NCI-H524 treated with DMSO at 0.1 percent for 48 hours (cell line): ENCODE results near the gene NMBR.
"Not testable (repeated sequence)": the region's sequence is repeated elsewhere in the genome, so short reads cannot be mapped to it uniquely, and the experiment has no call there.

Source experiments
- DNase-seq: peaks from one replicate; lab custom pipeline; 2025; lab: John Stamatoyannopoulos, UW

The NMBR gene

DNA sequence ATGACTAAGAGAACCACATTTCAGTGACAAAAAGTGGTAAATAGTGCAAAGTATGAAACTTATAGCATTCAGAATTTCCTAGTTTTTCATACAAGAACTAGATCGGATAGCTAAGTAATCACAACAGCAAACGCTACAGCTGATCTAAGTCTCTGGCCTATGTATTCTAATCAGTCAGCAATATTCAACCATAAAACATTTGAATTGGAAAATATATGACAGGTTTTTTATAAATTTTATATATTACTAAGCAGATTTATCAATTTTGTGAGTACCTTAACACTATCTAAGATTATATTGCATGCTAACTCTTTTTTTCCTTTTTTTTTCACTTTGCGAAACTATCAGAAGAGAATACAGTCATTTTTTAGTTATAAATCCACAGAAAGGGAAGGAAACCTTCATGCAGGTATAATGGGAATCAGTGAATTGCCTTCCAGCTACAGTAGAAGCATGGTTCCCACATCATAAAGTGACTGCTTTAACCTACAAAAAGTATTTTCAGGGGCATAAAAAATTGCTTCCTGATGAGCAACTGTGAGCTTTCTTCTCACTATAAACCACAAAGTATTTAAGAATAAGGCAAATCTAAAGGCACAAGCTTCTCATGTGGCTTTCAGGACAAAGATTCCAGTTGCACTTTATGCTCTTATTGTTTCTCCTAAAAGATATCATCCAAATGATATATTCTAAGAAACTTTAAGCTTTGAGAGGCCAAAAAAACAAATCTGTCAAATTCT is 88.2 kb downstream of the NMBR start:
- no peak for DNase-seq

DNA sequence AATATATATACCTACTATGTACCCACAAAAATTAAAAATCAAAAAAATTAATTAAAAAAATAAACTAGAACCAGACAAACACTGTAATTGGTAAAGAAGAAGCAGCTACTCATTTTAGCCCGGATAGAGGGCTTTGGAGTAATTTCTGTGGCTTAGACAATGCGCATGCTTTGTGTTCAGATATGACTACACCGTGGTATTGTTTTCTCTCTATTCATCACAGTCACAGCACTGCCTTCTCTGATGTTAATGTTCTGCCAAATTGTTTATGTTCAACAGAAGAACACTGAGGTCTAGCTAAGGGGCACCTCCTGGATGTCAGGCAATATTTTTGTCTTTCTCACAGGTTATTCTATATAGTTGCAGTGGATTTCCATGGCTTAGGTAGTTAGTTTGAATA is 91.7 kb downstream of the NMBR start:
- no peak for DNase-seq

DNA sequence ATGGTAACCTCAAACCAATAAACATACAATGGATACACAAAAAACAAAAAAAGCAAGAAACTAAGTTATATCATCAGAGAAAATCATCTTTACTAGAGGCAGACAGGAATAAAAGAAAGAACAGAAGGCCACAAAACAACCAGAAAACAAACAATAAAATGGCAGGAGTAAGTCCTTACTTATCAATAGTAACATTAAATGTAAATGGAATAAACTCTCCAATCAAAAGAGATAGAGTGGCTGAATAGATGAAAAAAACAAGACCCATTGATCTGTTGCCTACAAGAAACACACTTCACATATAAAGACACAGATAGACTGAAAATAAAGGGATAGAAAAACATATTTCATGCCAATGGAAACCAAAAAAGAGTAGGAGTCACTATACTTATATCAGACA is 95.5 kb downstream of the NMBR start:
- no peak for DNase-seq

DNA sequence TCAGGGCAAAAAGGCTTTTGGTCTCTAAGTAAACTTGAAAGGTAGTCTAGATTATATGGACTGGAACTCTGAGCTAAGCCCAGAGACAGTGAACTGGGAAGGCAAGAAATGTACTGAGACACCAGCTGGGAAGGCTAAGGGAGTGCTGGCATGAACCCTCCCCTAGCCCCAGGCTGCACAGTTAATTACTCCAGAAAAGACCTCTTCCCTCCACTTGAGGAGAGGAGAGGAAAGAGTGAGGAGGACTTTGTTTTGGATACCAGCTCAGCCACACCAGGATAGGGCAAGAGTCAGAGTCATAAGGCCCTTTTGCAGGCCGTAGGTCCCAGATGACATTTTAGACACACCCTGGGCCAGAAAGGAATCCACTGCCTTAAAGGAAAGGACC is 98.3 kb downstream of the NMBR start:
- no peak for DNase-seq

DNA sequence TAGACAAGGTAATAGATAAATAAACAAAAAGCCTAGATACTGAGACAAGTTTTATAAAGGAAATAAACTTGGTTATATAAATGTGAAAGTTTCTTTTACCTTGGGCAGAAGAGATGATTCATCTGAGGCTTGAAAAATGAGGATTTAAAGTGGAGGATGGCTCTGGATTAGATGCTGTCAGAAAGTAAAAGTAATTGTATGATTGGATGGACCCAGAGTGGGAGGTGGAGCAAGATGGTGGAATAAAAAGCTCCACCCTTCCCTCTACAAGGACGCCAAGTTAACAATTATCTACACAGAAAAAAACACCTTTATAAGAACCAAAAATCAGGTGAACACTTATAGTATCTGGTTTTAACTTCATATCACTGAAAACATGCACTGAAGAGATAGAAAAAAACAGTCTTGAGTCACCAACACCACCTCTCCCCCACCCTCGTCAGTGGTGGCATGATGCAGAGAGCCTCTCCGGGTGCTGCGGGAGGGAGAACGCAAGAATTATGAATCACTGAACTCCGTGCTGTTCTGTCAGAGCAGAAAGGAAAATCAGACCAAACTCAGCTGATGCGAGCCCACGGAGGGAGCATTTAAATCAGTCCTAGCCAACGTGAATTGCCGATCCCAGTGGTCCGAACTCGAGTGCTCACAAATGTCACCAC is 98.9 kb downstream of the NMBR start:
- no peak for DNase-seq

DNA sequence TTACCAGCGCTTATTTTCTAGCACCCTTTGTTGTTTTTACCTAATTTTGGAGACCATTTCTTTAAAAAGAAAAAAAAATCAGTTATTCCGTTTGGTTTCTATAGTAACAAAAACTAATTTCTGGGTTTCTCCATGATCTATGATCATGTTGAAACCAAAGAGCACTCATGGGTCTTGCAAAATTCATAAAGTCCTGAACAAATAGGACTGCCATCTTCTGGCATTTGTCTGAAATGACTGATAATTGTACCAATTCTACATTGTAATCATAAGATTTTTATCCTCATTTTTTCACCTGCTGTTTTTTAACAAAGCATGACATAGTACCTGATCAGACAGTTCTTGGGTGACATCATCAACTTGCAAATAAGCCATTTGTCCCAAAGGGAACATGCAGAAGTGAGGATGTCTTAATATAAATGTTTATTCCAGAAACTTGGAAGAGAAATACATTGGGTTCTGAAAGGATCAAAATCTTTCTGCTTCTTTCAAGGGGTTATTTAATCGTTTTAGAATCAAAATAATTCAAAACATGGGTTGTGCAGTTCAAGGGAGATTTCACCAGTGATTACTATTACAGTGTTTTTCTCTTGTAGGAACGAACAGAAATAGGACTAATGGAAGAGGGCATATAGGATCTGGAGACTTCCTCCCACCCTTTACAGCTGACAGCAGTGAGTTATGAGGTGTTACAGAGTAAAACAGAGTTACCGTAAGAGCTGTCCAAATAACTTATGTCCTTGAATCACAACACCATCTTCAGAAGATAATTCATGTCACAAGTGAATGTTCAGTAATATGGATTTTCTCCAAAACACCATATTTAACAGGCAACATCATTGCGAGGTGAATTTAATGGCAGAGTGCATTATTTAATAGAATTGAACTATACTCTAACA is 101.3 kb downstream of the NMBR start:
- no peak for DNase-seq

DNA sequence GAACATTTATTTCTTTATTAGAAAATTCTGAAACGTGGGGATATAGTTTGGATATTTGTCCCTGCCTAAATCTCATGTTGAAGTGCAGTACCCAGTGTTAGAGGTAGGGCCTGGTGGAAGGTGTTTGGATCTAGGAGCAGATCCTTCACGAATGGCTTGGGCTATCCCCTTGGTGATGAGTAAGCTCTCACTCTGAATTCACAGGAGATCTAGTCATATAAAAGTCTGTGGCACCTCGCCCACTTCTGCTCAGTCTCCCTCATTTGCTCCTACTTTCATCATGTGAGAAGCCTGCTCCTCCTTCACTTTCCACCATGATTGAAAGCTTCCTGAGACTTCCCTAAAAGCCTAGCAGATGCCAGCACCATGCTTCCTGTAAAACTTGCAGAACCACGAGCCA is 111.0 kb downstream of the NMBR start:
- DNase-seq = no peak

DNA sequence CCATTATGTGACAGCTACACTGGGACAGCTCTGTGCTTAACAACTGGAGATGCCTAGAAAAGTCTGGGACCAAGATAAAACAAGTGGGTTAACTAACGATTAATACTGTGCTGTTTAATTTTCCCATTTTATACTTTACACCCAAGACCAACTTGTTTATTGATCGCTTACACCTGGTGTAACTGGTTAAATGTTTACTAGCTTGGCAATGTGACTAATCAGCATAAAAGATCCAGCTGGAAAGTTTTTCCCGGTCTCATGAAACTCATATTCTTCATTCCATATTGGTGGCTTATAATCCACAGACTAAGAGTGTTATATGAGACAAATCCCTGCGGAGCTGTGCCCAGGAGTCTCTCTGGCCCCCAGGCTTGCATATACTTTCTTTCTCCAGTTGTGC is 115.9 kb downstream of the NMBR start:
- DNase-seq = no peak

DNA sequence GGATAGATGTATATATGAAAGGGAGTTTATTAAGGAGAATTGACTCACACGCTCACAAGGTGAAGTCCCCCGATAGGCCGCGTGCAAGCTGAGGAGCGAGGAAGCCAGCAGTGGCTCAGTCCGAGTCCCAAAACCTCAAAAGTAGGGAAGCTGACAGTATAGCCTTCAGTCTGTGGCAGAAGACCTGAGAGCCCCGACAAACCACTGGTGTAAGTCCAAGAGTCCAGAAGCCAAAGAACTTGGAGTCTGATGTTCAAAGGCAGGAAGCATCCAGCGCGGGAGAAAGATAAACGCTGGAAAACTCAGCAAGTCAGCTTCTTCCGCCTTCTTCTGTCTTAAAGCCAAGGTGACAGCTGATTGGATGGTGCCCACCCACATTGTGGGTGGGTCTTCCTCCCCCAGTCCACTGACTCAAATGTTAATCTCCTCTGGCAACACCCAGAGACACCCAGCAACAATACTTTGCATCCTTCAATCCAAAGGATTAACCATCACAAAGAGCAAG is 116.8 kb downstream of the NMBR start:
- DNase-seq = no peak

DNA sequence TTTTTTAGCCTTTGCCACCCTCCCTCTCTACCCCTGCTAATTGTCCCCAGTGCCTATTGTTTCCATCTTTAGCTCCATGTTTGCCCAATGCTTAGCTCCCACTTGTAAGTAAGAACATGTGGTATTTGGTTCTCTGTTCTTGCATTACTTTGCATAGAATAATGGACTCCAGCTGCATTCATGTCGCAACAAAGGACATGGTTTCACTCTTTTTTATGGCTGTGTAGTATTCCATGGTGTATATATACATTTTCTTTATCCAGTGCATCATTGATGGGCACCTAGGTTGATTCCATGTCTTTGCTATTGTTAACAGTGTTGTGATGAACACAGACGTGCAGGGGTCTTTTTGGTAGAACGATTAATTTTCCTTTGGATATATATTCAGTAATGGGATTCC is 118.4 kb downstream of the NMBR start:
- no peak for DNase-seq

DNA sequence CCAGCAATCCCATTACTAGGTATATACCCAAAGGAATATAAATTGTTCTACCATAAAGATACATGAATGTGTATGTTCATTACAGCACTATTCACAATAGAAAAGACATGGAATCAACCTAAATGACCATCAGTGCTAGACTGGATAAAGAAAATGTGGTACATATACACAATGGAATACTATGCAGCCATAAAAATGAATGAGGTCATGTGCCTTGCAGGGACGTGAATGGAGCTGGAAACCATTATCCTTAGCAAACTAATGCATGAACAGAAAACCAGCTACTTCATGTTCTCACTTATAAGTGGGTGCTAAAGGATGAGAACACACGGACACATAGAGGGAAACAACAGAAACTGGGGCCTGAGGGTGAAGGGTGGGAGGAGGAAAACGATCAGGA is 119.1 kb downstream of the NMBR start:
- not testable (repeated sequence) for DNase-seq

DNA sequence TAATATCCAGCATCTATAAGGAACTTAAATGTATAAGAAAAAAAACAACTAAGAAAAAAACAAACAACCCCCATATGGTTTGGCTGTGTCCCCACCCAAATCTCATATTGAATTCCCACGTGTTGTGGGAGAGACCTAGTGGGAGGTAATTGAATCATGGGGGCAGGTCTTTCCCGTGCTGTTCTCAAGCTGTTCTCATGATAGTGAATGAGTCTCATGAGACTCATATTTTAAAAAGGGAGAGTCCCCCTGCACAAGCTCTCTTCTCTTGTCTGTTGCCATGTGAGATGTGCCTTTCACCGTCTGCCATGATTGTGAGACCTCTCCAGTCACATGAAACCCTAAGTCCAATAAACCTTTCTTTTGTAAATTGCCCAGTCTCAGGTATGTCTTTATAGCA is 119.8 kb downstream of the NMBR start:
- DNase-seq = no peak

DNA sequence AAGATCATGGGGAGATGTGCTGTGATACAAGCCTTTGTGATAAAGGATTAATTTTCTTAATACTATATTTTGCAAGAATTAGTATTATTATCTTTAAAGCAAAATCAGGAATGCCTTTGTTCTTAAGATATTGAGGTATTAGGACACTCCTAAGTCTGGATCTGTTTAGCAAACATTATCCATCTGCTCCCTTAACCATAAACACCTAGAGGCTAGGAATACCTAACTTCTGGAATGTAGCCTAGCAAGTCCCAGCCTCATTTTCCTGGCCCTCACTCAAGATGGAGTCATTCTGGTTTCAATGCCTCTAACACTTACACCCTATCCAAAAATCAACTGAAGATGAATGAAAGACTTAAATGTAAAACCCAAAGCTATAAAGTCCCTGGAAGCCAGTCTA is 120.5 kb downstream of the NMBR start:
- no peak for DNase-seq
